H1 (cell line): ENCODE results near the gene ARRDC2. TPM values are rescaled to one million over a fixed set of nuclear protein-coding genes. Genes with fewer than 3 reads are reported as not detected.

Source experiments
- CTCF ChIA-PET: fragments of 300-600 bp; sonication (Branson Sonifier 250); formaldehyde crosslinking; loops from one replicate; lab custom pipeline; 2021; ENCODE audit not compliant: partially characterized antibody; lab: Charles Lee
- POLR2A ChIA-PET: fragments of 300-600 bp; sonication (Branson Sonifier 250); formaldehyde crosslinking; loops from one replicate; lab custom pipeline; 2021; ENCODE audit warnings: inconsistent platforms; ENCODE audit not compliant: partially characterized antibody; lab: Charles Lee
- DNase-seq, 2 experiments: peaks; one replicate each; pipeline versions ENCODE4 v3.0.0 to v3.0.0-alpha.2; 2010 to 2022; ENCODE audit warnings: low spot score in 2 of 2, low read depth in 1 of 2, mixed read lengths in 1 of 2
- FAIRE-seq: peaks from 2 replicates; lab custom pipeline; 2011; peaks lifted over from hg19 to GRCh38; lab: Jason Lieb, UNC
- H2AFZ ChIP-seq: 2 replicates; pipeline ENCODE4 v1.8.1; 2012; ENCODE audit warnings: low read length, inconsistent platforms
- H2AK5ac ChIP-seq: 2 replicates; pipeline ENCODE4 v1.6.1; 2013; ENCODE audit warnings: low read depth, low read length
- H2BK120ac ChIP-seq: replicated peaks from 2 replicates; pipeline ENCODE3; 2013; ENCODE audit warnings: low read depth, low read length, inconsistent platforms
- H2BK12ac ChIP-seq: 2 replicates; pipeline ENCODE4 v1.6.1; 2013; ENCODE audit warnings: low read depth, low read length
- H2BK15ac ChIP-seq: 2 replicates; pipeline ENCODE4 v1.6.1; 2013; ENCODE audit warnings: low read length
- H2BK20ac ChIP-seq: 2 replicates; pipeline ENCODE4 v1.6.1; 2013; ENCODE audit warnings: low read length
- H2BK5ac ChIP-seq: 2 replicates; pipeline ENCODE4 v1.6.1; 2013; ENCODE audit warnings: low read depth, low read length
- H3K14ac ChIP-seq: 2 replicates; pipeline ENCODE4 v1.6.1; 2013; ENCODE audit warnings: inconsistent platforms; ENCODE audit not compliant: insufficient read length
- H3K18ac ChIP-seq: 2 replicates; pipeline ENCODE4 v1.6.1; 2013; ENCODE audit warnings: low read length; ENCODE audit errors: extremely low read depth
- H3K23ac ChIP-seq: 2 replicates; pipeline ENCODE4 v1.6.1; 2013; ENCODE audit warnings: inconsistent platforms; ENCODE audit not compliant: insufficient read length
- H3K23me2 ChIP-seq: 2 replicates; pipeline ENCODE4 v1.6.1; 2013; ENCODE audit warnings: low read depth, low read length
- H3K27ac ChIP-seq: 2 replicates; pipeline ENCODE4 v1.6.1; 2011; ENCODE audit warnings: low read depth, low read length, inconsistent platforms
- H3K27me3 ChIP-seq, 4 experiments: replicated peaks in 1 of 4; 1 replicate in 1 of 4; 2 replicates in 3 of 4; pipeline versions ENCODE4 v1.6.1 to v1.8.1; 2011 to 2013; ENCODE audit warnings: low read length in 3 of 4, mild to moderate bottlenecking in 3 of 4, inconsistent platforms in 2 of 4, mixed read lengths in 2 of 4, moderate library complexity in 1 of 4; ENCODE audit not compliant: control insufficient read depth in 3 of 4, insufficient read depth in 3 of 4; ENCODE audit errors: extremely low read depth in 1 of 4
- H3K36me3 ChIP-seq, 4 experiments: 2 replicates each; pipeline versions ENCODE4 v1.6.1 to v1.8.1; 2011 to 2013; ENCODE audit warnings: mild to moderate bottlenecking in 4 of 4, low read length in 3 of 4, moderate library complexity in 2 of 4, control low read depth in 1 of 4, inconsistent platforms in 1 of 4; ENCODE audit not compliant: insufficient read depth in 4 of 4, control insufficient read depth in 2 of 4
- H3K4ac ChIP-seq: replicated peaks from 2 replicates; pipeline ENCODE3; 2013; ENCODE audit warnings: low read length, low read depth, mixed read lengths, inconsistent platforms; ENCODE audit not compliant: insufficient read length
- H3K4me1 ChIP-seq, 4 experiments: replicated peaks in 1 of 4; 1 replicate in 1 of 4; 2 replicates in 3 of 4; pipeline versions ENCODE4 v1.6.1 to v1.8.1; 2011 to 2013; ENCODE audit warnings: low read length in 3 of 4, inconsistent platforms in 2 of 4, mixed read lengths in 1 of 4; ENCODE audit not compliant: insufficient read depth in 4 of 4, control insufficient read depth in 3 of 4
- H3K4me2 ChIP-seq, 2 experiments: 2 replicates each; pipeline versions ENCODE4 v1.6.1 to v1.8.1; 2011 to 2013; ENCODE audit warnings: low read depth in 2 of 2, low read length in 2 of 2, control low read depth in 1 of 2, inconsistent platforms in 1 of 2, mild to moderate bottlenecking in 1 of 2; ENCODE audit not compliant: insufficient read depth in 1 of 2
- H3K4me3 ChIP-seq, 4 experiments: fragments of 200-600, 300-600 bp in 1 of 4; sonication (generic), shearing (Covaris generic), sonication (Bioruptor Twin) in 1 of 4; 2 replicates each; pipeline versions ENCODE4 v1.5.1 to v1.8.1; 2011 to 2016; ENCODE audit warnings: low read length in 4 of 4, low read depth in 3 of 4, control low read depth in 2 of 4, inconsistent platforms in 2 of 4, mild to moderate bottlenecking in 2 of 4, mixed read lengths in 1 of 4, moderate library complexity in 1 of 4; ENCODE audit not compliant: insufficient read depth in 2 of 4; ENCODE audit errors: extremely low read depth in 1 of 4
- H3K56ac ChIP-seq: replicated peaks from 2 replicates; pipeline ENCODE3; 2013; ENCODE audit warnings: low read depth, mild to moderate bottlenecking, mixed read lengths, low read length, inconsistent platforms; ENCODE audit not compliant: insufficient read length
- H3K79me1 ChIP-seq: 2 replicates; pipeline ENCODE4 v1.6.1; 2013; ENCODE audit warnings: low read depth, low read length, control low read depth
- H3K79me2 ChIP-seq, 2 experiments: 2 replicates each; pipeline versions ENCODE4 v1.6.1 to v1.8.1; 2012 to 2013; ENCODE audit warnings: low read length in 2 of 2, mild to moderate bottlenecking in 2 of 2, inconsistent platforms in 1 of 2; ENCODE audit not compliant: insufficient read depth in 2 of 2, control insufficient read depth in 1 of 2
- H3K9ac ChIP-seq, 4 experiments: replicated peaks in 1 of 4; 1 replicate in 1 of 4; 2 replicates in 3 of 4; pipeline versions ENCODE4 v1.6.1 to v1.8.1; 2011 to 2013; ENCODE audit warnings: low read depth in 3 of 4, low read length in 3 of 4, control low read depth in 2 of 4, mild to moderate bottlenecking in 2 of 4, moderate library complexity in 2 of 4, inconsistent platforms in 1 of 4; ENCODE audit errors: extremely low read depth in 1 of 4
- H3K9me3 ChIP-seq, 2 experiments: 2 replicates each; pipeline versions ENCODE4 v1.6.1 to v1.8.1; 2012 to 2013; ENCODE audit warnings: mild to moderate bottlenecking in 2 of 2, moderate library complexity in 2 of 2, control low read depth in 1 of 2, inconsistent platforms in 1 of 2, low read depth in 1 of 2, low read length in 1 of 2, mixed read lengths in 1 of 2; ENCODE audit not compliant: insufficient read depth in 2 of 2
- H4K20me1 ChIP-seq, 2 experiments: replicated peaks in 1 of 2; 2 replicates each; pipeline versions ENCODE3 to v1.8.1; 2011 to 2013; ENCODE audit warnings: inconsistent platforms in 2 of 2, low read length in 2 of 2, mild to moderate bottlenecking in 1 of 2; ENCODE audit not compliant: insufficient read depth in 2 of 2, control insufficient read depth in 1 of 2
- H4K5ac ChIP-seq: 2 replicates; pipeline ENCODE4 v1.6.1; 2013; ENCODE audit warnings: low read length, low read depth, mixed read lengths, inconsistent platforms; ENCODE audit not compliant: insufficient read length
- H4K8ac ChIP-seq: 2 replicates; pipeline ENCODE4 v1.8.0; 2013; ENCODE audit warnings: mild to moderate bottlenecking, moderate library complexity, low read length, inconsistent platforms; ENCODE audit not compliant: insufficient read depth; ENCODE audit errors: extremely low read depth
- H4K91ac ChIP-seq: replicated peaks from 2 replicates; pipeline ENCODE3; 2013; ENCODE audit warnings: low read length, mixed read lengths, inconsistent platforms; ENCODE audit not compliant: insufficient read length
- ASH2L ChIP-seq: fragments of 200-600, 300-600 bp; sonication (generic); IDR thresholded peaks from one replicate; pipeline ENCODE4 v1.7.1; 2017; ENCODE audit warnings: low read length
- BACH1 ChIP-seq: IDR thresholded peaks from 2 replicates; pipeline ENCODE4 v1.6.1; 2012; ENCODE audit warnings: low read length, improper control_type of control experiment
- CHD1 ChIP-seq: IDR thresholded peaks from 2 replicates; pipeline ENCODE4 v1.6.1; 2012; ENCODE audit warnings: low read depth, low read length, improper control_type of control experiment
- E2F6 ChIP-seq: IDR thresholded peaks from 2 replicates; pipeline ENCODE4 v1.6.1; 2012; ENCODE audit warnings: inconsistent platforms
- FOSL1 ChIP-seq: IDR thresholded peaks from 2 replicates; pipeline ENCODE4 v1.6.1; 2011; ENCODE audit warnings: mild to moderate bottlenecking, low read depth, low read length, moderate library complexity; ENCODE audit not compliant: insufficient read depth
- KDM1A ChIP-seq: fragments of 200-600, 300-600 bp; sonication (generic); IDR thresholded peaks from 2 replicates; pipeline ENCODE4 v1.7.1; 2016; ENCODE audit warnings: mild to moderate bottlenecking, low read length, borderline replicate concordance
- POLR2AphosphoS5 ChIP-seq: IDR thresholded peaks from 2 replicates; pipeline ENCODE4 v1.6.1; 2011; ENCODE audit warnings: low read depth, low read length
- RXRA ChIP-seq: IDR thresholded peaks from 2 replicates; pipeline ENCODE4 v1.6.1; 2011; ENCODE audit warnings: low read depth, mild to moderate bottlenecking, low read length, moderate library complexity; ENCODE audit not compliant: insufficient read depth
- SUZ12 ChIP-seq: fragments of 200-600 bp; sonication (generic); IDR thresholded peaks from 2 replicates; pipeline ENCODE4 v1.6.1; 2012; ENCODE audit warnings: mild to moderate bottlenecking, inconsistent platforms, low read length, moderate library complexity, mixed read lengths
- WGBS, 2 experiments: shearing (Covaris generic) in 1 of 2; methylation state at CpG; one replicate each; pipeline versions ENCODE4 v1.1.6 to v1.1.7; 2013 to 2015; ENCODE audit warnings: low lambda C conversion rate in 2 of 2, mixed read lengths in 2 of 2, inconsistent platforms in 1 of 2, low coverage in 1 of 2, missing lambda C conversion rate in 1 of 2; ENCODE audit not compliant: insufficient replicate concordance in 2 of 2, insufficient coverage in 1 of 2, insufficient read length in 1 of 2; ENCODE audit errors: extremely low coverage in 1 of 2, missing lambda C conversion rate in 1 of 2; 5-methylcytosine and 5-hydroxymethylcytosine counted together
- polyA plus RNA-seq, 7 experiments: library from polyadenylated mRNA; depleted of rRNA in 3 of 7; stranded (reverse) in 5 of 7; unstranded in 2 of 7; fragments of >200 nt in 5 of 7; fragments of 200-250 nt in 2 of 7; gene quantifications; 1 replicate in 5 of 7; 2 replicates in 1 of 7; 4 replicates in 1 of 7; pipeline versions ENCODE4 v1.2.1 to v1.2.3, GENCODE V29; 2011 to 2013; ENCODE audit warnings: missing spikeins in 2 of 7, mixed read lengths in 2 of 7
- total RNA-seq: library from RNA; stranded (reverse); fragmentation: NEBNext Ultra II Directional; extraction: Animal tissue kit (Norgen Biotek cat#: 25700); gene quantifications from 2 replicates; pipeline ENCODE4 v1.2.1, GENCODE V29; 2021

Gene ARRDC2
- total and polyA plus RNA-seq, 2 of the 8 experiments (the other 6 are each of a cell fraction or from before 2014, with no cell fraction given): 5.4 to 6.9 TPM

DNA sequence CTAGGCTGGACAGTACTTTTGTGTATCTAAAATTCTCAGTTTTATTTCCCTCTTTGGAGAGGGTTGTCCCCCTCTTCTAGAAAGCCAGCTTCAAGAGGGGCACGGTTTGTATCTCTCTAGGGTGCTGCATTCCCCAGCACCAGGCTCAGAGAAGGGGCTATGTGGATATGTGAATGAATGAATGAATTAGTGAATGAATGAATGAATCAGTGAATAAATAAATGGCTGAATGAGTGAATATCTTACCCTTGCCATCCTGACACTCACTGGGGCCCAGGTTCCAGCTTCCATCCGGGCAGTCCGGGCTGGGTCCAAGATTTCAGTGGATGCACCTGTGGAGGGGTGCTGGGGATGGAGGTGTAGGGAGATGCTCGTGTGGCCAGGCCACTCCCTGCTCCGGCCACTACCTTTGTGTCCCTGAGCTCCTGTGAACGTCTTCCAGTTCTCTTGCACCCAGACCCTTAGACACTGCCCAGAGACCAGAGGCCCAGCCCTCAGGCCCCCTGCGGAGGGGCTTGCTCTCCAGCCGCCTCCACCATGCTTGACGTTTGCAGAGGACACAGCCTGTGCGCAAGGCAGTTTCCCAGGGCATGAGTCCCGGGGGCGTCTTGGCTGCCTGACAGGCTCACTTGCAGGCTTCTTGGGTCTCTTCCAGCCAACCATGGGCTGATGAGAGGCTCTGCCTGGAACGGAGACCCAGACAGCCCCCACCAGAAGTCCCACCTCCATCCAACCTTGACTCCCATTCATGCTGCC lies 43.9 kb upstream of the ARRDC2 start:
- peaks cover 3% of the 10 kb centered on the region for H3K23me2 ChIP-seq
- H3K79me1 ChIP-seq: no peaks in the 10 kb centered on the region
- CTCF ChIA-PET: interaction anchor here (1.0 to 3.9 kb wide), 6 partner anchors 18 to 286 kb away, joined by 3 to 21 read pairs (median 7); no protein-coding TSS in a partner anchor
- H3K36me3 ChIP-seq: no peaks in the 10 kb centered on the region
- DNase-seq (no peak), FAIRE-seq (no peak)
- H3K56ac ChIP-seq: no peak overlapping the region
- no peak overlapping the region for H3K4ac ChIP-seq
- H3K4me2 ChIP-seq: no peak overlapping the region
- H3K18ac ChIP-seq: no peak overlapping the region
- 85% methylated on average over 13 of the region's 13 CpGs; no CpG with 5 or more reads in 1 of the 2 experiments for WGBS, 2 experiments
- H2BK15ac ChIP-seq: no peak overlapping the region
- no peak overlapping the region for H3K14ac ChIP-seq
- no peak overlapping the region for H3K9ac ChIP-seq
- POLR2A ChIA-PET: interaction anchor here (0.6 kb wide), 1 partner anchor 12 kb away, joined by 3 read pairs; no protein-coding TSS in a partner anchor
- H3K27me3 ChIP-seq: peaks cover 0 to 9% (median 3%) of the 10 kb centered on the region in 4 experiments; a peak in 3 of 7 replicates
- H3K27ac ChIP-seq: no peak overlapping the region
- peaks cover 4 to 18% (median 11%) of the 10 kb centered on the region in 4 experiments for H3K4me1 ChIP-seq
- H3K4me3 ChIP-seq: no peak overlapping the region
- no peak overlapping the region for H2AFZ ChIP-seq
- H3K79me2 ChIP-seq: no peaks in the 10 kb centered on the region
- TF ChIP-seq E2F6 (no peak), CHD1 (no peak), RXRA (no peak), BACH1 (no peak), SUZ12 (no peak), KDM1A (no peak), ASH2L (no peak), POLR2AphosphoS5 (no peak), FOSL1 (no peak)
- H2BK20ac ChIP-seq: no peak overlapping the region
- H4K20me1 ChIP-seq: no peaks in the 10 kb centered on the region
- H4K8ac ChIP-seq: no peak overlapping the region
- no peak overlapping the region for H2BK5ac ChIP-seq
- no peak overlapping the region for H2BK12ac ChIP-seq
- no peaks in the 10 kb centered on the region for H3K9me3 ChIP-seq
- H2AK5ac ChIP-seq: no peak overlapping the region
- H3K23ac ChIP-seq: no peak overlapping the region
- H2BK120ac ChIP-seq: no peak overlapping the region
- no peak overlapping the region for H4K5ac ChIP-seq
- no peak overlapping the region for H4K91ac ChIP-seq
